Nephron (organoid): Measurements from ENCODE around the gene SELENOO.

ENCODE experiments used
- H3K27ac Mint-ChIP-seq, 3 experiments: 2 replicates each; pipeline ENCODE4 v1.8.0; 2020; ENCODE audit warnings: mixed read lengths in 3 of 3, mild to moderate bottlenecking in 2 of 3, moderate library complexity in 1 of 3
- H3K27me3 Mint-ChIP-seq: 2 replicates; pipeline ENCODE4 v1.8.0; 2021; ENCODE audit warnings: low read depth, mild to moderate bottlenecking, moderate library complexity, mixed read lengths
- H3K36me3 Mint-ChIP-seq: 2 replicates; pipeline ENCODE4 v1.8.0; 2020; ENCODE audit warnings: low read depth, mixed read lengths
- H3K4me1 Mint-ChIP-seq: 2 replicates; pipeline ENCODE4 v1.8.0; 2020; ENCODE audit warnings: mixed read lengths
- H3K4me3 Mint-ChIP-seq, 3 experiments: 2 replicates each; pipeline ENCODE4 v1.8.0; 2020; ENCODE audit warnings: mild to moderate bottlenecking in 3 of 3, mixed read lengths in 3 of 3, moderate library complexity in 2 of 3
- H3K9me3 Mint-ChIP-seq: 2 replicates; pipeline ENCODE4 v1.8.0; 2020; ENCODE audit warnings: mixed read lengths
- TF ChIP-seq, protein P1 (sequence below), 3 experiments: fragments of 200-600 bp; sonication (generic); IDR thresholded peaks; one replicate each; pipeline ENCODE4 v1.5.0; 2021; ENCODE audit warnings: antibody characterized with exemption in 3 of 3; ENCODE audit not compliant: unreplicated experiment in 3 of 3

Gene SELENOO

DNA sequence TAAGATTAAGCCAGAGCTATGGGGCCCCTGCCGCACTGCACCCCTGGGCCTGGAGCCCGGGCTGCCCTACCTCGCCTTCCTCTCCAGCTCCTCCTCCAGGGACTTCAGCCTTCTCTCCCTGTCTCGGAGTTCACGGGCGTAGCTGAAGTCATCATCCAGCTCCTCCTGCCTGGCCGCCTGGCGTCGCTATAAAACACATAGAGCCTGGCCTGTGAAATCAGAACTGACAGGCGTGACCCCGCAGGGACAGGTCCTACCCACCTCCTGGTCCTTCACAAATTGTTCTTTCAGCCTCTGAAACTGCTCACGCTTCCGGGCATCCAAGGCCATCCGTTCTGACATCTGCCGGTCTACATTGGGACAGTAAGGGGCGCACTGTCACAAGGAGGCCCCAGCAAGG lies 23.3 kb downstream of the SELENOO start:
- TF ChIP-seq, protein P1, sequence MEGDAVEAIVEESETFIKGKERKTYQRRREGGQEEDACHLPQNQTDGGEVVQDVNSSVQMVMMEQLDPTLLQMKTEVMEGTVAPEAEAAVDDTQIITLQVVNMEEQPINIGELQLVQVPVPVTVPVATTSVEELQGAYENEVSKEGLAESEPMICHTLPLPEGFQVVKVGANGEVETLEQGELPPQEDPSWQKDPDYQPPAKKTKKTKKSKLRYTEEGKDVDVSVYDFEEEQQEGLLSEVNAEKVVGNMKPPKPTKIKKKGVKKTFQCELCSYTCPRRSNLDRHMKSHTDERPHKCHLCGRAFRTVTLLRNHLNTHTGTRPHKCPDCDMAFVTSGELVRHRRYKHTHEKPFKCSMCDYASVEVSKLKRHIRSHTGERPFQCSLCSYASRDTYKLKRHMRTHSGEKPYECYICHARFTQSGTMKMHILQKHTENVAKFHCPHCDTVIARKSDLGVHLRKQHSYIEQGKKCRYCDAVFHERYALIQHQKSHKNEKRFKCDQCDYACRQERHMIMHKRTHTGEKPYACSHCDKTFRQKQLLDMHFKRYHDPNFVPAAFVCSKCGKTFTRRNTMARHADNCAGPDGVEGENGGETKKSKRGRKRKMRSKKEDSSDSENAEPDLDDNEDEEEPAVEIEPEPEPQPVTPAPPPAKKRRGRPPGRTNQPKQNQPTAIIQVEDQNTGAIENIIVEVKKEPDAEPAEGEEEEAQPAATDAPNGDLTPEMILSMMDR (IDR thresholded peaks at IDR 0.05; ENCODE audit: unreplicated experiment in 3 of 3) = no peak
- Mint-ChIP-seq H3K27me3 (no peaks in the 10 kb centered on the region), H3K27ac (no peak overlapping the region), H3K4me1 (no peaks in the 10 kb centered on the region), H3K9me3 (no peaks in the 10 kb centered on the region), H3K36me3 (peaks cover 29% of the 10 kb centered on the region), H3K4me3 (no peak overlapping the region)

DNA sequence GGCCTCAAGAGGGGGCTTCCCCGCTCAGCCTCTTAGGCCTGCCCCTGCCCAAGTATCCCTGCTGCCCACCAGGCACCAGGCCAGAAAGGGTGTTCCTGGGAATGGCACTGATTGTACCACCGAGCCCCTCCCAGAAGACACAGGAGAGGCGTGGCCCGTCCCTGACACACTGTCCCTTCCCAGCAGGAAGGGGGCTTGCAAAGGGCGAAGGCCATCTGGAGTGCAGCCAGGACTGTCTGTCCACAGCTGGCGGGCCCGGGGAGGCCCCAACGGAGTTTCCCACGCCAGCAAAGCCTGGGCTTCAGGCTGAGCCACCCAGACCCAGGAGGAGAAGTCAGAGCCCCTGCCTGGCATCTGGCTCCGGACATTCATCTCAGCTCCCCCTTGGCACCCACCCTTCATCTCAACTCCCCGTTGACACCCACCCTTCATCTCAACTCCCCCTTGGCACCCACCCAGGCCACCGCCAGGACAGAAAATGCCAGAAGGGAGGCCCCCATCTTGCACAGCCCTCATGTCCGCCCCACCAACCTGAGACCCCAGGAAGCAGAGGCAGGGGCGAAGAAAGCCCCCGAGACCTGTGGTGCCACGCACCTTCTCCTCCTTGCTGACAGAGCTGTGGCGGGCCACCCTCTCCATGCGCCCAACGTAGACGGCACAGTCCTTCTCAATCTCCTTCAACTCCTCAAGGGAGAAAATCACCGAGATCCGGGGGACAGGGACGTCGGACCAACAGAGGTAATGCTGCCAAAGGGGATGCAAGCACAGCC lies 24.6 kb downstream of the SELENOO start:
- Mint-ChIP-seq H3K36me3 (peaks cover 37% of the 10 kb centered on the region), H3K4me3 (no peak overlapping the region), H3K27ac (no peak overlapping the region), H3K27me3 (no peaks in the 10 kb centered on the region), H3K4me1 (no peaks in the 10 kb centered on the region), H3K9me3 (no peaks in the 10 kb centered on the region)
- TF ChIP-seq, protein P1 (IDR thresholded peaks at IDR 0.05; ENCODE audit: unreplicated experiment in 3 of 3) = no peak

DNA sequence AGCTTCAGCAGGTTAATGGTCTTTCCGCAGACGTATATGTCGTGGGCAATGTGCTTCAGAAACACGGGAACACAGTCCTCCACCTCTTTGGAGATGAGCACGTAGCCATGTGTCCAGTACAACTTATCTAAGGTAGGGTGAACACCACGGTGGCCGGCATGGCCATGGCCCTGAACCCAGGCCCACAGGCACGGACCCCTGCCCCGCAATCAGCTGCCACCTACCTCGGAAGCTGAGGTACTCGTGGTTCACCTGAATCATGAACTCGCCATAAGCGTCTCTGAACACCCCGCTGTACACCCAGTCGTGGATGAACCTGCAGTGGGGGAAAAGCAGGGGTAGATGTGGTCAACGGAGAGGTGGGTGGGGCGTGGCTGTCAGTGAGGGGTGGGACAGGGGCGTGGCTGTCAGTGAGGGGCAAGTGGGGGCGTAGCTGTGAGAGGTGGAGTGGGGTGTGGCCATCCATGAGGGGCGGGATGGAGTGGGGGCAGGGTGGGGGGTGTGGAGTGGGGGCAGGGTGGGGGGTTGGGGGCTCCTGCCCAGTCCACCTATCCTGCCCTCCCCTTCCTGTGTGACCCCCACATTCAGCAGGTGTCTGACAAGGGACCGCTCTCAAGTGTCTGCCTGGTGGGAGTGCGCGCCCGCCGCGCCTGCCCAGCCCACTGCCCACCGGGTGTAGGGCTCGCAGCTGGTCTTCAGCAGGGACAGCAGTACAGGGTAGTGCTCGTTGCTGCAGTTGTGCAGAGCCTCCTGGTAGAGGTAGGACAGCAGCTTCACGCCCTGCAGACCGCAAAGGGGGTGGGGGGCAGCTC lies 25.5 kb downstream of the SELENOO start:
- Mint-ChIP-seq H3K27me3 (no peaks in the 10 kb centered on the region), H3K36me3 (peaks cover 37% of the 10 kb centered on the region), H3K4me1 (no peaks in the 10 kb centered on the region), H3K27ac (no peak overlapping the region), H3K9me3 (no peaks in the 10 kb centered on the region), H3K4me3 (no peak overlapping the region)
- TF ChIP-seq, protein P1 (IDR thresholded peaks at IDR 0.05; ENCODE audit: unreplicated experiment in 3 of 3) = no peak

DNA sequence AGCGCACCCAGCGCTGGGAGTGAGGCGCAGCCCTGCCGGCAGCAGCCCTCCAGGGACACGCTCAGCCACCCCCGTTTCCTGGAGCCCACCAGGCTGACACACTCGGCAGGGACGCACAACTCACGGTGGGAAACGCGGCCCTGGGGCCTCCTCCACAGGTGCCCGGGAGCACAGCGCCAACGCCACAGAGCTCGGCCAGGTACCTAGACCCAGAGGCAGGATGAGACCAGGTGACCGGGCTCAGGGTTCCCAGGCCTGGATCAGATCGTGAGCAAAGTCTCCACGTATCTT lies 26.0 kb downstream of the SELENOO start:
- Mint-ChIP-seq H3K36me3 (peaks cover 37% of the 10 kb centered on the region), H3K27me3 (no peaks in the 10 kb centered on the region), H3K27ac (no peak overlapping the region), H3K4me3 (no peak overlapping the region), H3K9me3 (no peaks in the 10 kb centered on the region), H3K4me1 (no peaks in the 10 kb centered on the region)
- TF ChIP-seq, protein P1 (IDR thresholded peaks at IDR 0.05; ENCODE audit: unreplicated experiment in 3 of 3) = no peak

DNA sequence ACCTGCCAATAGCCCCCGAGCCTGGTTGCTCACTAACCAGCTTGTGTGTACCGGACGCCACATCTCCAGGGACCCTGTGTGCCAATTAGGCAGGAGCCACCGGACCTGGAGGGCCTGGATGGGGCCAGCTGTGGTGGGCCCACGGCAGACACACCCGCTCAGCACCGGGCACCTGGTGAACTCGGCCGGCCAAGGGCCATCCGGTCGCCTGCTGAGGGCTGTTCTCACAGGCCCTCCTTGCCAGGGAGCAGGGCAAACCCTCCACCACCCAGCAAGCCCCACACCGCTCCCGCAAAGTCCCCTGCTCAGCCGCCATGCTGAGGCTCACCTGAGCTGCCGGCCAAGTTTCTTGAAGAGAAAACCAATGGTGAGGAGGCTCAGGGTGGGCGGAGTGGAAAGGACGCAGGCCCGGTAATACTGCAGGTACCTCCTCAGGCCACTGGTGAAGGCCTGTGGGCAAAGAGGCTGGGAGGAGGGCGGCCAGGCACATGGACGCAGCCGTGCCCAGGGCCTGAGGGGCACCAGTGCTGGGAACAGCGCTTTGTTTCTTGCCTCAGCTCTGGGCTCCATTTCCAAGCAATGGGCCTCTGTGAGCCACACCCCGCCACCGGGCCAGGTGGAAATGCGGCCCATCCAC lies 26.9 kb downstream of the SELENOO start:
- H3K36me3 Mint-ChIP-seq = peaks cover 33% of the 10 kb centered on the region
- TF ChIP-seq, protein P1 (IDR thresholded peaks at IDR 0.05; ENCODE audit: unreplicated experiment in 3 of 3) = no peak
- no peaks in the 10 kb centered on the region for H3K27me3 Mint-ChIP-seq
- H3K4me3 Mint-ChIP-seq = no peak overlapping the region
- no peaks in the 10 kb centered on the region for H3K9me3 Mint-ChIP-seq
- H3K4me1 Mint-ChIP-seq = no peaks in the 10 kb centered on the region
- H3K27ac Mint-ChIP-seq = no peak overlapping the region
